GM19239 (cell line): ENCODE results near the gene KDM2B.
A peak's percentile ranks its signal among the peaks of the same experiment; 100 is the strongest.

Experiments used
- DNase-seq: peaks from one replicate; pipeline ENCODE4 v3.0.0; 2011; ENCODE audit warnings: low spot score; ENCODE audit not compliant: insufficient read length
- FAIRE-seq: peaks from 2 replicates; lab custom pipeline; 2011; peaks lifted over from hg19 to GRCh38; lab: Jason Lieb, UNC

KDM2B gene

GRCh38 chr12:121580959-121581685 is at the start of gene KDM2B:
Gene KDM2B, minus strand, starts transcription at chr12:121581023. Its CDS starts 112 bp downstream, at chr12:121580911.
- FAIRE-seq, result peak; percentile 78

GRCh38 chr12:121628536-121628935 is 47.7 kb upstream of the KDM2B start:
- DNase-seq (no peak), FAIRE-seq (no peak)

More at GRCh38 chr12:121580959-121581685, at the start of gene KDM2B:
- no peak for DNase-seq

GRCh38 chr12:121628037-121628436 is 47.2 kb upstream of the KDM2B start:
- FAIRE-seq (no peak), DNase-seq (no peak)

GRCh38 chr12:121626853-121627640 is 46.2 kb upstream of the KDM2B start:
- FAIRE-seq (peak; percentile 79), DNase-seq (peak; percentile 54)

GRCh38 chr12:121626087-121626852 is 45.4 kb upstream of the KDM2B start, which contains the start of gene ORAI1:
Gene ORAI1, plus strand, starts transcription at chr12:121626530.
- FAIRE-seq (peak; percentile 82), DNase-seq (peak; percentile 78)

GRCh38 chr12:121620333-121620891 is 39.6 kb upstream of the KDM2B start:
- no peak for DNase-seq
- no peak for FAIRE-seq

- FAIRE-seq, result no peak
- no peak for DNase-seq
Measured at GRCh38 chr12:121618659-121619233, 37.9 kb upstream of the KDM2B start.

GRCh38 chr12:121614872-121615467 is 34.1 kb upstream of the KDM2B start:
- DNase-seq (no peak), FAIRE-seq (no peak)

GRCh38 chr12:121613462-121613861 is 32.6 kb upstream of the KDM2B start:
- DNase-seq, result no peak
- no peak for FAIRE-seq

- FAIRE-seq (no peak), DNase-seq (no peak)
Measured at GRCh38 chr12:121611306-121611705, 30.5 kb upstream of the KDM2B start.

GRCh38 chr12:121610239-121611149 is 29.7 kb upstream of the KDM2B start:
- FAIRE-seq, result no peak

GRCh38 chr12:121608301-121608700 is 27.5 kb upstream of the KDM2B start:
- FAIRE-seq, result no peak
- DNase-seq, result no peak

More at GRCh38 chr12:121610239-121611149, 29.7 kb upstream of the KDM2B start:
- no peak for DNase-seq

GRCh38 chr12:121603581-121603980 is 22.8 kb upstream of the KDM2B start:
- FAIRE-seq (no peak), DNase-seq (no peak)

GRCh38 chr12:121602766-121603165 is 21.9 kb upstream of the KDM2B start:
- FAIRE-seq (no peak), DNase-seq (no peak)

- DNase-seq (no peak), FAIRE-seq (no peak)
Measured at GRCh38 chr12:121600702-121601336, 20.0 kb upstream of the KDM2B start.

GRCh38 chr12:121596526-121596925 is 15.7 kb upstream of the KDM2B start:
- DNase-seq (no peak), FAIRE-seq (no peak)

- no peak for DNase-seq
- FAIRE-seq, result no peak
Measured at GRCh38 chr12:121595520-121595919, 14.7 kb upstream of the KDM2B start.

- DNase-seq (no peak), FAIRE-seq (no peak)
Measured at GRCh38 chr12:121592320-121592719, 11.5 kb upstream of the KDM2B start.
